DND-41 (cell line): Measurements from ENCODE around the gene SYNE3.

ENCODE experiments used
- EZH2 ChIP-seq: IDR thresholded peaks from 3 replicates; pipeline ENCODE4 v1.6.1; 2012; ENCODE audit warnings: borderline replicate concordance, low read depth, mild to moderate bottlenecking, moderate library complexity, low read length, inconsistent platforms; ENCODE audit not compliant: severe bottlenecking
- TF ChIP-seq, protein P1 (sequence below): IDR thresholded peaks from 2 replicates; pipeline ENCODE4 v1.5.1; 2012; ENCODE audit warnings: borderline replicate concordance, low read length, moderate library complexity, mild to moderate bottlenecking; ENCODE audit not compliant: poor library complexity, severe bottlenecking; ENCODE audit errors: extremely low read depth

DNA sequence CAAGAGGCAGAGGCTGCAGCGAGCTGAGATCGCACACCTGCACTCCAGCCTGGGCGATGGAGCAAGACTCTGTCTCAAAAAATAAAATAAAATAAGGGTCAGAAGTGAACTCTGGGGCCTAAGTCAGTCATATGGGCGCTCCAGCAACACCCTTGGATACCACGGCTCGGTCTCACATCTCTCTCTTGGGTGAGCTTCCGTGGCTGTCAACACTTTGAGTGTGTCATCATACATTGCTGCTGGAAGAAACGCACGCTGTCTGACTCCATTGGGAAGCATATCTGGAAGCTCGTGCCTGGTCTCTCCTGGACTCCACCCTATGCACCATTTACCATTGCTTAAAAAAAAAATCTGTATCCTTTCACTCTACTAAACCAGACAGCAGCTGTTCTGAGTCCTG is 38.6 kb upstream of the SYNE3 start:
- TF ChIP-seq, protein P1, sequence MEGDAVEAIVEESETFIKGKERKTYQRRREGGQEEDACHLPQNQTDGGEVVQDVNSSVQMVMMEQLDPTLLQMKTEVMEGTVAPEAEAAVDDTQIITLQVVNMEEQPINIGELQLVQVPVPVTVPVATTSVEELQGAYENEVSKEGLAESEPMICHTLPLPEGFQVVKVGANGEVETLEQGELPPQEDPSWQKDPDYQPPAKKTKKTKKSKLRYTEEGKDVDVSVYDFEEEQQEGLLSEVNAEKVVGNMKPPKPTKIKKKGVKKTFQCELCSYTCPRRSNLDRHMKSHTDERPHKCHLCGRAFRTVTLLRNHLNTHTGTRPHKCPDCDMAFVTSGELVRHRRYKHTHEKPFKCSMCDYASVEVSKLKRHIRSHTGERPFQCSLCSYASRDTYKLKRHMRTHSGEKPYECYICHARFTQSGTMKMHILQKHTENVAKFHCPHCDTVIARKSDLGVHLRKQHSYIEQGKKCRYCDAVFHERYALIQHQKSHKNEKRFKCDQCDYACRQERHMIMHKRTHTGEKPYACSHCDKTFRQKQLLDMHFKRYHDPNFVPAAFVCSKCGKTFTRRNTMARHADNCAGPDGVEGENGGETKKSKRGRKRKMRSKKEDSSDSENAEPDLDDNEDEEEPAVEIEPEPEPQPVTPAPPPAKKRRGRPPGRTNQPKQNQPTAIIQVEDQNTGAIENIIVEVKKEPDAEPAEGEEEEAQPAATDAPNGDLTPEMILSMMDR, result no peak
- TF ChIP-seq EZH2, result no peak
